IgD-negative memory B cell (primary cell): ENCODE measurements around the gene ERGIC2. TPM values are rescaled to one million over a fixed set of nuclear protein-coding genes. Genes with fewer than 3 reads are reported as not detected.
"Not testable (repeated sequence)": the region's sequence is repeated elsewhere in the genome, so short reads cannot be mapped to it uniquely, and the experiment has no call there.

ENCODE experiments used
- H3K27ac Mint-ChIP-seq, 3 donors: one replicate each; pipeline ENCODE4 v1.8.0; 2020 to 2022; ENCODE audit warnings: mild to moderate bottlenecking in 3 of 3, mixed read lengths in 3 of 3, moderate library complexity in 1 of 3
- H3K27me3 Mint-ChIP-seq: one replicate; pipeline ENCODE4 v1.8.0; 2021; ENCODE audit warnings: mixed read lengths
- H3K36me3 Mint-ChIP-seq: one replicate; pipeline ENCODE4 v1.8.0; 2020; ENCODE audit warnings: mild to moderate bottlenecking, mixed read lengths
- H3K4me1 Mint-ChIP-seq, 3 donors: one replicate each; pipeline ENCODE4 v1.8.0; 2020 to 2022; ENCODE audit warnings: mixed read lengths in 3 of 3, mild to moderate bottlenecking in 1 of 3
- H3K4me3 Mint-ChIP-seq, 4 donors: one replicate each; pipeline ENCODE4 v1.8.0; 2020 to 2022; ENCODE audit warnings: mild to moderate bottlenecking in 4 of 4, mixed read lengths in 4 of 4, moderate library complexity in 3 of 4
- H3K9me3 Mint-ChIP-seq, 3 donors: one replicate each; pipeline ENCODE4 v1.8.0; 2020 to 2021; ENCODE audit warnings: mixed read lengths in 3 of 3, mild to moderate bottlenecking in 1 of 3
- polyA plus RNA-seq: library from polyadenylated mRNA; unstranded; fragments of 300-500 nt; fragmentation: Illumina TruSeq; gene quantifications from one replicate; pipeline ENCODE4 v1.2.3, GENCODE V29; 2021

The ERGIC2 gene
- polyA plus RNA-seq, 1 donor from 2014 or later, result 61.7 TPM

GRCh38 chr12:29291226-29291625 lies 89.7 kb downstream of the ERGIC2 start:
- Mint-ChIP-seq H3K4me3 (peak overlapping the region in 1 of 4 donors; percentile 33), H3K36me3 (peaks cover 10% of the 10 kb centered on the region), H3K27ac (no peak overlapping the region), H3K9me3 (peaks cover 0 to 9% (median 5%) of the 10 kb centered on the region in 3 donors), H3K4me1 (no peaks in the 10 kb centered on the region), H3K27me3 (no peaks in the 10 kb centered on the region)

DNA sequence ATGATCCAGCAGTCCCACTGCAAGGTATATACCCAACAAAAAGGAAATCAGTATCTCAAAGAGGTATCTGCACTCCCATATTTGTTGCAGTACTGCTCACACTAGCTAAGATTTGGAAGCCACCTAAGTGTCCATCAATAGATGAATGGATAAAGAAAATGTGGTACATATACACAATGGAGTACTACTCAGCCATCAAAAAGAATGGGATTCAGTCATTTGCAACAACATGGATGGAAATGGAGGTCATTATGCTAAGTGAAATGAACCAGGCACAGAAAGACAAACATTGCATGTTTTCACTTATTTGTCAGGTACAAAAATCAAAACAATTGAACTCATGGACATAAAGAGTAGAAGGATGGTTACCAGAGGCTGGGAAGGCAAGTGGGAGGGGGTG lies 90.5 kb downstream of the ERGIC2 start:
- H3K4me3 Mint-ChIP-seq, H3K9me3 Mint-ChIP-seq, H3K4me1 Mint-ChIP-seq, H3K27me3 Mint-ChIP-seq, H3K27ac Mint-ChIP-seq, H3K36me3 Mint-ChIP-seq: not testable (repeated sequence)

- Mint-ChIP-seq H3K36me3 (peaks cover 13% of the 10 kb centered on the region), H3K9me3 (peaks cover 0 to 9% (median 5%) of the 10 kb centered on the region in 3 donors), H3K27ac (no peak overlapping the region), H3K27me3 (no peaks in the 10 kb centered on the region), H3K4me3 (no peak overlapping the region), H3K4me1 (no peaks in the 10 kb centered on the region)
These were observed 92.9 kb downstream of the ERGIC2 start for GRCh38 chr12:29288031-29288430.

DNA sequence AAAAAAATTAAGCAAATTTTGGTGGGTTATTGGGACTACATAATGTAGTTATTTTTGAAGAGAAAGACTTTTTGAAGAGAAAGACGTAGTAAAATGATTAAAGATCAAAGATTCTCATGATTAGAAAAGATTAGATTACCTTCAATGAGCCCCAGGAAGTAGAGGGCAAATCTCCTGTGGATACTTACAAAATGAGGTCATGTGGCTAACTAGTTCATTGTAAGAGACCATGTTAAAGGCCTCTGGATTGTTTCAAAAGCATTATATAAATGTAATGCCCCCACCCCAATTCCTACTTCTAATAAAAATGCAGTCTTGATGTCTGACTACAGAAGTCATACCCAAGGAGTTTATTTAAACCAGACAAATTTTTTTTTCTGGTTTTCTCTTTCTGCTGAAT lies 93.3 kb downstream of the ERGIC2 start:
- Mint-ChIP-seq H3K4me3 (no peak overlapping the region), H3K9me3 (peaks cover 0 to 9% (median 5%) of the 10 kb centered on the region in 3 donors)

More for the DNA sequence above, 93.3 kb downstream of the ERGIC2 start:
- peaks cover 10% of the 10 kb centered on the region for H3K36me3 Mint-ChIP-seq
- H3K27me3 Mint-ChIP-seq, result no peaks in the 10 kb centered on the region
- no peak overlapping the region for H3K27ac Mint-ChIP-seq
- H3K4me1 Mint-ChIP-seq, result no peaks in the 10 kb centered on the region

Other genes starting within 250 kb of the ERGIC2 start
- gene FAR2, start 231.9 kb downstream of the ERGIC2 start, polyA plus RNA-seq, result 0.35 TPM
- gene OVCH1, start 116.5 kb upstream of the ERGIC2 start, polyA plus RNA-seq, result not detected